ENCODE results near the gene FANCM. TPM values are rescaled to one million over a fixed set of nuclear protein-coding genes. Genes with fewer than 3 reads are reported as not detected.

Gene FANCM
- total and polyA plus RNA-seq, 9 of the 15 experiments (the other 6 are each of a cell fraction or from before 2014, with no cell fraction given) = 5.1 to 14.4 (median 6.2) TPM

DNA sequence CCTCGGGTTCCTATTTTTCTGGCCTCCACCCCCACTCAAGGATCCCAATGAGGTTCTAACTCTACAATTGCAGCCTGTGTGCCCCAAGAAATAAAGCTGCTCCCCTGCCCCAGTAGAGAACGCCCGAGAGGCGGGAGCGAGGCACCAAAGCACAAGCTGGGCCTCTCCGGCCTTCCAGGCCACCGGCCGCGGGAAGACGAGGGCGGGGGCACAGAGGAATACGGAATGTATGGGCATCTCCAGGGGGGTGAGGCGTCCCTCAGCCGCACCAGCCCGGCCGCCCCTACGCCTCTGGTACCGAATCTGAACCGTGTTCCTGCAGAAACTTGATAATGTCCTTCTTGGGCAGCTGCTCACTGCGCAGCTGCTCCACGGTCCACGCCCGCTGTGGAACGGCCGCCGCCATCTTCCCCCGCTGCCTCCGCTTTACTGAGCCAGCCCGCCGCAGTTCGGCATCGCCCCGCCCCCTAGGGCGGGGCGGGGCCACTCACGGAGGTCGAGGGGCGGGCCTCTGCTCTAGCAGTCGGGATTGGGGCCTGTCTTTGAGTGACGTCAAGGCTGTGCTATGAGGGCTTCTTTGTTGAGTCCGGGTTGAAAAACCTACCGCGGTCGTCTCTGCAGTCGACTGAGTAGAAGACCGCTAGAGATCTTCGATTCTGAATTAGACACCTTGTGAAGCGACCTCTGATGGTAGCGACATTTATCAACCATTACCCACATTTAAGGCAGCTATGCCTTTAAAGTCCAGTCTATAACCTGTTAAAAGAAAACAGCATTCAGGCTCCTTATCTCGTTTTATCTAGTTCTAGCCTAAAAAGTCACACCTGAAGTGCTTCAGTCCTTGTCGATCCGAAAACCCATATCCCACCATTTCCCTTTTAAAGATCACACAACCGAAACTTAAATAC lies 1.4 kb upstream of the FANCM start, which contains the start of gene FKBP3 (continued):
- TF ChIP-seq, protein P1, sequence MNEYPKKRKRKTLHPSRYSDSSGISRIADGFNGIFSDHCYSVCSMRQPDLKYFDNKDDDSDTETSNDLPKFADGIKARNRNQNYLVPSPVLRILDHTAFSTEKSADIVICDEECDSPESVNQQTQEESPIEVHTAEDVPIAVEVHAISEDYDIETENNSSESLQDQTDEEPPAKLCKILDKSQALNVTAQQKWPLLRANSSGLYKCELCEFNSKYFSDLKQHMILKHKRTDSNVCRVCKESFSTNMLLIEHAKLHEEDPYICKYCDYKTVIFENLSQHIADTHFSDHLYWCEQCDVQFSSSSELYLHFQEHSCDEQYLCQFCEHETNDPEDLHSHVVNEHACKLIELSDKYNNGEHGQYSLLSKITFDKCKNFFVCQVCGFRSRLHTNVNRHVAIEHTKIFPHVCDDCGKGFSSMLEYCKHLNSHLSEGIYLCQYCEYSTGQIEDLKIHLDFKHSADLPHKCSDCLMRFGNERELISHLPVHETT (CRISPR knock-in tag; conservative IDR thresholded peaks at IDR 0.05 in 1 of 2, IDR thresholded peaks at IDR 0.05 in 1 of 2) = no peak
- TF ChIP-seq NFIX (CRISPR knock-in tag; IDR thresholded peaks at IDR 0.05; ENCODE audit: low read depth) = no peak
- no peak for TF ChIP-seq DACH1 (IDR thresholded peaks at IDR 0.05; ENCODE audit: partially characterized antibody)
- TF ChIP-seq, protein P2, sequence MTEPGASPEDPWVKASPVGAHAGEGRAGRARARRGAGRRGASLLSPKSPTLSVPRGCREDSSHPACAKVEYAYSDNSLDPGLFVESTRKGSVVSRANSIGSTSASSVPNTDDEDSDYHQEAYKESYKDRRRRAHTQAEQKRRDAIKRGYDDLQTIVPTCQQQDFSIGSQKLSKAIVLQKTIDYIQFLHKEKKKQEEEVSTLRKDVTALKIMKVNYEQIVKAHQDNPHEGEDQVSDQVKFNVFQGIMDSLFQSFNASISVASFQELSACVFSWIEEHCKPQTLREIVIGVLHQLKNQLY (CRISPR knock-in tag; conservative IDR thresholded peaks at IDR 0.05) = no peak
- TF ChIP-seq, protein P3, sequence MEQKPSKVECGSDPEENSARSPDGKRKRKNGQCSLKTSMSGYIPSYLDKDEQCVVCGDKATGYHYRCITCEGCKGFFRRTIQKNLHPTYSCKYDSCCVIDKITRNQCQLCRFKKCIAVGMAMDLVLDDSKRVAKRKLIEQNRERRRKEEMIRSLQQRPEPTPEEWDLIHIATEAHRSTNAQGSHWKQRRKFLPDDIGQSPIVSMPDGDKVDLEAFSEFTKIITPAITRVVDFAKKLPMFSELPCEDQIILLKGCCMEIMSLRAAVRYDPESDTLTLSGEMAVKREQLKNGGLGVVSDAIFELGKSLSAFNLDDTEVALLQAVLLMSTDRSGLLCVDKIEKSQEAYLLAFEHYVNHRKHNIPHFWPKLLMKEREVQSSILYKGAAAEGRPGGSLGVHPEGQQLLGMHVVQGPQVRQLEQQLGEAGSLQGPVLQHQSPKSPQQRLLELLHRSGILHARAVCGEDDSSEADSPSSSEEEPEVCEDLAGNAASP (IDR thresholded peaks at IDR 0.05) = no peak
- no peak for TF ChIP-seq MIER1 (IDR thresholded peaks at IDR 0.05; ENCODE audit: low read depth)
- TF ChIP-seq NR1H2 (CRISPR knock-in tag; IDR thresholded peaks at IDR 0.05) = no peak
- no peak for TF ChIP-seq NFE2L1 (tag; IDR thresholded peaks at IDR 0.05; ENCODE audit: borderline replicate concordance, low read depth)
- TF ChIP-seq, protein P4, sequence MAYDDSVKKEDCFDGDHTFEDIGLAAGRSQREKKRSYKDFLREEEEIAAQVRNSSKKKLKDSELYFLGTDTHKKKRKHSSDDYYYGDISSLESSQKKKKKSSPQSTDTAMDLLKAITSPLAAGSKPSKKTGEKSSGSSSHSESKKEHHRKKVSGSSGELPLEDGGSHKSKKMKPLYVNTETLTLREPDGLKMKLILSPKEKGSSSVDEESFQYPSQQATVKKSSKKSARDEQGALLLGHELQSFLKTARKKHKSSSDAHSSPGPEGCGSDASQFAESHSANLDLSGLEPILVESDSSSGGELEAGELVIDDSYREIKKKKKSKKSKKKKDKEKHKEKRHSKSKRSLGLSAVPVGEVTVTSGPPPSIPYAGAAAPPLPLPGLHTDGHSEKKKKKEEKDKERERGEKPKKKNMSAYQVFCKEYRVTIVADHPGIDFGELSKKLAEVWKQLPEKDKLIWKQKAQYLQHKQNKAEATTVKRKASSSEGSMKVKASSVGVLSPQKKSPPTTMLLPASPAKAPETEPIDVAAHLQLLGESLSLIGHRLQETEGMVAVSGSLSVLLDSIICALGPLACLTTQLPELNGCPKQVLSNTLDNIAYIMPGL (CRISPR knock-in tag; IDR thresholded peaks at IDR 0.05) = no peak; the same call in 1 of the 2 replicates
- TF ChIP-seq, protein P5, sequence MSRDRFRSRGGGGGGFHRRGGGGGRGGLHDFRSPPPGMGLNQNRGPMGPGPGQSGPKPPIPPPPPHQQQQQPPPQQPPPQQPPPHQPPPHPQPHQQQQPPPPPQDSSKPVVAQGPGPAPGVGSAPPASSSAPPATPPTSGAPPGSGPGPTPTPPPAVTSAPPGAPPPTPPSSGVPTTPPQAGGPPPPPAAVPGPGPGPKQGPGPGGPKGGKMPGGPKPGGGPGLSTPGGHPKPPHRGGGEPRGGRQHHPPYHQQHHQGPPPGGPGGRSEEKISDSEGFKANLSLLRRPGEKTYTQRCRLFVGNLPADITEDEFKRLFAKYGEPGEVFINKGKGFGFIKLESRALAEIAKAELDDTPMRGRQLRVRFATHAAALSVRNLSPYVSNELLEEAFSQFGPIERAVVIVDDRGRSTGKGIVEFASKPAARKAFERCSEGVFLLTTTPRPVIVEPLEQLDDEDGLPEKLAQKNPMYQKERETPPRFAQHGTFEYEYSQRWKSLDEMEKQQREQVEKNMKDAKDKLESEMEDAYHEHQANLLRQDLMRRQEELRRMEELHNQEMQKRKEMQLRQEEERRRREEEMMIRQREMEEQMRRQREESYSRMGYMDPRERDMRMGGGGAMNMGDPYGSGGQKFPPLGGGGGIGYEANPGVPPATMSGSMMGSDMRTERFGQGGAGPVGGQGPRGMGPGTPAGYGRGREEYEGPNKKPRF (IDR thresholded peaks at IDR 0.05; ENCODE audit: low read depth, low read length) = no peak
- TF ChIP-seq DPF2 (IDR thresholded peaks at IDR 0.05) = no peak
- no peak for TF ChIP-seq RUNX1 (IDR thresholded peaks at IDR 0.05; ENCODE audit: low read depth)
- no peak for TF ChIP-seq RCOR1 (IDR thresholded peaks at IDR 0.05; ENCODE audit: borderline replicate concordance in 1 of 2, low read depth in 2 of 2, low read length in 2 of 2)
- TF ChIP-seq, protein P6, sequence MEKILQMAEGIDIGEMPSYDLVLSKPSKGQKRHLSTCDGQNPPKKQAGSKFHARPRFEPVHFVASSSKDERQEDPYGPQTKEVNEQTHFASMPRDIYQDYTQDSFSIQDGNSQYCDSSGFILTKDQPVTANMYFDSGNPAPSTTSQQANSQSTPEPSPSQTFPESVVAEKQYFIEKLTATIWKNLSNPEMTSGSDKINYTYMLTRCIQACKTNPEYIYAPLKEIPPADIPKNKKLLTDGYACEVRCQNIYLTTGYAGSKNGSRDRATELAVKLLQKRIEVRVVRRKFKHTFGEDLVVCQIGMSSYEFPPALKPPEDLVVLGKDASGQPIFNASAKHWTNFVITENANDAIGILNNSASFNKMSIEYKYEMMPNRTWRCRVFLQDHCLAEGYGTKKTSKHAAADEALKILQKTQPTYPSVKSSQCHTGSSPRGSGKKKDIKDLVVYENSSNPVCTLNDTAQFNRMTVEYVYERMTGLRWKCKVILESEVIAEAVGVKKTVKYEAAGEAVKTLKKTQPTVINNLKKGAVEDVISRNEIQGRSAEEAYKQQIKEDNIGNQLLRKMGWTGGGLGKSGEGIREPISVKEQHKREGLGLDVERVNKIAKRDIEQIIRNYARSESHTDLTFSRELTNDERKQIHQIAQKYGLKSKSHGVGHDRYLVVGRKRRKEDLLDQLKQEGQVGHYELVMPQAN (IDR thresholded peaks at IDR 0.05; ENCODE audit: borderline replicate concordance) = peak; percentile 63
- TF ChIP-seq HEY1 (CRISPR knock-in tag; IDR thresholded peaks at IDR 0.05; ENCODE audit: borderline replicate concordance) = no peak
